Caco-2 (cell line): Measurements from ENCODE around the gene TOPBP1. TPM values are rescaled to one million over a fixed set of nuclear protein-coding genes. Genes with fewer than 3 reads are reported as not detected.
"Not testable (repeated sequence)": the region's sequence is repeated elsewhere in the genome, so short reads cannot be mapped to it uniquely, and the experiment has no call there.

Source experiments
- BruUV-seq: library from RNA; stranded (reverse); fragments of 400-500 nt; replicated peaks from 2 replicates; lab custom pipeline; 2021; lab: Mats Ljungman, UMichigan
- CTCF ChIA-PET: fragments of 300-600 bp; sonication (Branson Sonifier 250); formaldehyde crosslinking; loops from one replicate; lab custom pipeline; 2022; ENCODE audit warnings: antibody characterized with exemption; lab: Charles Lee
- POLR2A ChIA-PET: fragments of 300-600 bp; sonication (Branson Sonifier 250); formaldehyde crosslinking; loops from one replicate; lab custom pipeline; 2022; ENCODE audit warnings: antibody characterized with exemption; lab: Charles Lee
- DNase-seq, 2 experiments: peaks; one replicate each; pipeline versions ENCODE4 v3.0.0 to v3.0.0-alpha.2; 2020 to 2022
- H3K27me3 ChIP-seq: replicated peaks from 2 replicates; pipeline ENCODE4 v1.6.0; 2011; ENCODE audit warnings: low read length; ENCODE audit not compliant: control insufficient read depth, insufficient read depth
- H3K36me3 ChIP-seq: 2 replicates; pipeline ENCODE4 v1.5.1; 2011; ENCODE audit warnings: low read length; ENCODE audit not compliant: control insufficient read depth, insufficient read depth
- H3K4me1 ChIP-seq: fragments of 250-450 bp; sonication (Bioruptor Pico); 2 replicates; pipeline ENCODE4 v1.5.1; 2020; ENCODE audit warnings: mild to moderate bottlenecking
- H3K4me3 ChIP-seq: 2 replicates; pipeline ENCODE4 v1.5.1; 2011; ENCODE audit warnings: low read depth, mild to moderate bottlenecking, control low read depth, low read length
- H3K9me3 ChIP-seq: fragments of 250-450 bp; sonication (Bioruptor Pico); 2 replicates; pipeline ENCODE4 v1.5.1; 2020; ENCODE audit warnings: mild to moderate bottlenecking, moderate library complexity
- H3K27ac Mint-ChIP-seq: one replicate; pipeline ENCODE4 v1.8.0; 2022; ENCODE audit warnings: mixed read lengths; ENCODE audit not compliant: unreplicated experiment
- H3K27me3 Mint-ChIP-seq: one replicate; pipeline ENCODE4 v1.8.0; 2022; ENCODE audit warnings: mixed read lengths; ENCODE audit not compliant: insufficient read depth, unreplicated experiment
- H3K36me3 Mint-ChIP-seq: one replicate; pipeline ENCODE4 v1.8.0; 2022; ENCODE audit warnings: mild to moderate bottlenecking, mixed read lengths; ENCODE audit not compliant: insufficient read depth, unreplicated experiment
- H3K4me1 Mint-ChIP-seq: one replicate; pipeline ENCODE4 v1.8.0; 2022; ENCODE audit warnings: low read depth, mixed read lengths; ENCODE audit not compliant: unreplicated experiment
- H3K4me3 Mint-ChIP-seq: one replicate; pipeline ENCODE4 v1.8.0; 2022; ENCODE audit warnings: mild to moderate bottlenecking, moderate library complexity, mixed read lengths; ENCODE audit not compliant: unreplicated experiment
- H3K9me3 Mint-ChIP-seq: one replicate; pipeline ENCODE4 v1.8.0; 2022; ENCODE audit warnings: mixed read lengths; ENCODE audit not compliant: unreplicated experiment
- intact Hi-C: fragments of 100-400 bp; cut with micrococcal nuclease; formaldehyde crosslinking; loops from one replicate; pipeline ENCODE4 v1.10.0; 2022; ENCODE audit not compliant: unreplicated experiment
- total RNA-seq: library from RNA; stranded (reverse); gene quantifications from 2 replicates; pipeline ENCODE4 v1.2.3, GENCODE V29; 2022
- TF ChIP-seq, protein P1 (sequence below), 2 experiments: fragments of 200-600 bp in 1 of 2; IDR thresholded peaks; 1 replicate in 1 of 2; 2 replicates in 1 of 2; pipeline versions ENCODE4 v1.5.1 to v1.8.0; 2011 to 2022; ENCODE audit warnings: antibody characterized with exemption in 1 of 2, control low read depth in 1 of 2, inconsistent platforms in 1 of 2, low read depth in 1 of 2, low read length in 1 of 2, mild to moderate bottlenecking in 1 of 2, moderate library complexity in 1 of 2; ENCODE audit not compliant: insufficient read depth in 1 of 2, severe bottlenecking in 1 of 2, unreplicated experiment in 1 of 2

Gene TOPBP1
- total RNA-seq, 1 experiment from 2014 or later, result 57.1 TPM

DNA sequence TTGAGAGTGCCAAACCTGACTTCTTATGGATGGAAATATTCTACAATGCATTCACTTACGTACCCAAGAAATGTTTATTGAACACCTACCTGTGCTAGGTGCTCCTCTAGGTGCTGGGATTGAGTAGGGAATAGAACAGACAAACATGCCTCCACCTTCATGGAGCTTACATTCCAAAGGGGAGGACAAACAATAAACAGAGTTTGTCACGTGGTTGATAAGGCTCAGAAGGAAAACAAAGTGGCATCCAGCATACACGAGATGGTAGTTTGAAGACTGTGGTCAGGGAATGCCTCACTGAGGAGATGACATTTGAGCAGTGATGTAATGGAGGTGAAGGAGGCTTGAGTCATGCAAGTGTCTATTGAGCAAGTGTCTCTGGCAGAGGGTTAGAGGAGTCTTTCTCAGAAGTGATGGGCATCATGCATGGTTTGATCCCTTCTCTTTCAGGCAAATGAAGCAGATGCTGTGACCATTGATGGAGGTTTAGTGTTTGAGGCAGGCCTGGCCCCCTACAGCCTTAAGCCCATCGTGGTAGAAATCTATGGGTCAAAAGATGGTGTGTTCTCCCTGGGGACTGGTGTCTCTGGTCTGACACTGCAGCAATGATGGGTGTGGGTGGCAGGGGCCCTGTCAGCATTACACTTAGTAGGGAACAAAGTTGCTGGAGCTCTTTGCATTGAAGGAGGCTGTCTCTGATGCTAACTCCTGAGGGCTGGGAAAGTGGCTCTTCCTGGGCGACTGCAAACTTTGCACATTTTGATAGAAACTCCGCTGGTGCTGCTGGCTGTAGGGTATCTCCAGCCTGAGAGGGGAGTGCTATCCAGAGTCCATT, 29.7 kb upstream of the TOPBP1 start:
- Mint-ChIP-seq H3K9me3 (no peaks in the 10 kb centered on the region), H3K4me3 (no peak overlapping the region), H3K36me3 (no peaks in the 10 kb centered on the region), H3K27me3 (no peaks in the 10 kb centered on the region), H3K27ac (no peak overlapping the region), H3K4me1 (no peaks in the 10 kb centered on the region)
- no peaks in the 10 kb centered on the region for H3K4me1 ChIP-seq
- H3K9me3 ChIP-seq, result no peaks in the 10 kb centered on the region
- no peaks in the 10 kb centered on the region for H3K27me3 ChIP-seq
- no peaks in the 10 kb centered on the region for H3K36me3 ChIP-seq
- intact Hi-C loops, result no loop called here
- TF ChIP-seq, protein P1, sequence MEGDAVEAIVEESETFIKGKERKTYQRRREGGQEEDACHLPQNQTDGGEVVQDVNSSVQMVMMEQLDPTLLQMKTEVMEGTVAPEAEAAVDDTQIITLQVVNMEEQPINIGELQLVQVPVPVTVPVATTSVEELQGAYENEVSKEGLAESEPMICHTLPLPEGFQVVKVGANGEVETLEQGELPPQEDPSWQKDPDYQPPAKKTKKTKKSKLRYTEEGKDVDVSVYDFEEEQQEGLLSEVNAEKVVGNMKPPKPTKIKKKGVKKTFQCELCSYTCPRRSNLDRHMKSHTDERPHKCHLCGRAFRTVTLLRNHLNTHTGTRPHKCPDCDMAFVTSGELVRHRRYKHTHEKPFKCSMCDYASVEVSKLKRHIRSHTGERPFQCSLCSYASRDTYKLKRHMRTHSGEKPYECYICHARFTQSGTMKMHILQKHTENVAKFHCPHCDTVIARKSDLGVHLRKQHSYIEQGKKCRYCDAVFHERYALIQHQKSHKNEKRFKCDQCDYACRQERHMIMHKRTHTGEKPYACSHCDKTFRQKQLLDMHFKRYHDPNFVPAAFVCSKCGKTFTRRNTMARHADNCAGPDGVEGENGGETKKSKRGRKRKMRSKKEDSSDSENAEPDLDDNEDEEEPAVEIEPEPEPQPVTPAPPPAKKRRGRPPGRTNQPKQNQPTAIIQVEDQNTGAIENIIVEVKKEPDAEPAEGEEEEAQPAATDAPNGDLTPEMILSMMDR (IDR thresholded peaks at IDR 0.05; ENCODE audit: insufficient read depth in 1 of 2, low read depth in 1 of 2, low read length in 1 of 2, severe bottlenecking in 1 of 2, unreplicated experiment in 1 of 2), result no peak
- ChIA-PET CTCF (no interaction called here), POLR2A (no interaction called here)
- no peak for DNase-seq
- H3K4me3 ChIP-seq, result no peak overlapping the region
- BruUV-seq, result no TSS peak

DNA sequence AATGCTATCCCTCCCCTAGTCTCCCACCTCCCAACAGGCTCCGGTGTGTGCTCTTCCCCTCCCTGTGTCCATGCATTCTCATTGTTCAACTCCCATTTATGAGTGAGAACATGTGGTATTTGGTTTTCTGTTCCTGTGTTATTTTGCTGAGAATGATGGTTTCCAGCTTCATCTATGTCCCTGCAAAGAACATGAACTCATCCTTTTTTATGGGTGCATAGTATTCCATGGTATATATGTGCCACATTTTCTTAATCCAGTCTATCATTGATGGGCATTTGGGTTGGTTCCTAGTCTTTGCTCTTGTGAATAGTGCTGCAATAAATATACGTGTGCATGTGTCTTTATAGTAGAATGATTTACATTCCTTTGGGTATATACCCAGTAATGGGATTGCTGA, 16.3 kb upstream of the TOPBP1 start:
- not testable (repeated sequence) for H3K27me3 Mint-ChIP-seq

DNA sequence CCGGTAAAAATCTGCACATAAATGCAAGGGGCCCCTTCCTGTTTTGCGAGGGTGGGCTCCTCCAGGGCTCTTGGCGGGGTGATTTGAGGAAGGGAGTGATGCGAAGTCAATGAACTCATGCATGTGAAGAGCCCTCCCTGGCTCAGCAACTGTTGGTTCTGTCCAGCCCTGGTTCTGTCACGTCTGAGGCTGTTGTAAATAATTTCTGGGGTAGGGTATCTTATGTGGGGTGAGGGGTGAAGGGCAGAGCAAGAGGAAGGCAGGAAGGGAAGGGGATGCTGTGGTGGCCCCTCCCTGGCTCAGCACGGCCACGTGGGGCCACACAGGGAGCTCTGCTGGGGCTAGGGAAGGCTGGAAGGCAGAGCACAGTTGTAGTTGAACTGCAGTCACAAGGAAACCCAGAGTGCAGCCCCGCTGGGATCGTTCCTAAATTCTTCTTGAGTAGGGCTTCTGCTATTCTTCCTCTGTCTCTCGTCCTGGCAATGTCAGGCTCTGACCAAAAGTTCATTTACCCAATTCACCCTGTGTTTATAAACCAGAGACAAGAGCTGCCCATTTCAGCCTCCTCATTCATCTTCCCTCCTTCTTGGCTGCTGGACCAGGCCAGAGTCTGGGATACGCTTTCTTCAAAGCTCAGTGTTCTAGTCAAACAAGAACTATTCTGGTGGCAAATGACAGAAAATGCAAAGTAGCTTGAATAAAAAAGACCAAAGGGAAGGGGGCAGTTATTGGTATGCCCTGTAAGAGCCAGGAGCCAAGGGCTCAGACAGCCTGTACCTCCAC, 14.8 kb upstream of the TOPBP1 start:
- intact Hi-C loops, result no loop called here
- peak overlapping the region; percentile 59 for H3K27ac Mint-ChIP-seq
- H3K27me3 Mint-ChIP-seq, result no peaks in the 10 kb centered on the region
- no peak for DNase-seq
- no peaks in the 10 kb centered on the region for H3K9me3 ChIP-seq
- TF ChIP-seq, protein P1 (IDR thresholded peaks at IDR 0.05; ENCODE audit: insufficient read depth in 1 of 2, low read depth in 1 of 2, low read length in 1 of 2, severe bottlenecking in 1 of 2, unreplicated experiment in 1 of 2), result no peak
- ChIA-PET CTCF (interaction anchor here (0.6 kb wide), 1 partner anchor 9 kb away, joined by 5 read pairs; no protein-coding TSS in a partner anchor), POLR2A (interaction anchor here (0.6 kb wide), 1 partner anchor 15 kb away, joined by 4 read pairs; the partner anchor contains the start of gene TOPBP1)
- H3K4me1 Mint-ChIP-seq, result peaks cover 8% of the 10 kb centered on the region
- H3K27me3 ChIP-seq, result no peaks in the 10 kb centered on the region
- no peak overlapping the region for H3K4me3 ChIP-seq
- H3K4me1 ChIP-seq, result no peaks in the 10 kb centered on the region
- no peak overlapping the region for H3K4me3 Mint-ChIP-seq
- no peaks in the 10 kb centered on the region for H3K36me3 Mint-ChIP-seq
- H3K36me3 ChIP-seq, result no peaks in the 10 kb centered on the region; the same call in 1 of the 2 replicates
- no peaks in the 10 kb centered on the region for H3K9me3 Mint-ChIP-seq
- BruUV-seq, result no TSS peak

More for the DNA sequence above, 16.3 kb upstream of the TOPBP1 start:
- H3K27ac Mint-ChIP-seq, H3K9me3 Mint-ChIP-seq, H3K4me3 ChIP-seq, H3K4me1 Mint-ChIP-seq, H3K9me3 ChIP-seq, CTCF ChIA-PET, intact Hi-C loops, H3K36me3 Mint-ChIP-seq, BruUV-seq, H3K36me3 ChIP-seq, H3K27me3 ChIP-seq, H3K4me3 Mint-ChIP-seq, H3K4me1 ChIP-seq, DNase-seq, POLR2A ChIA-PET: not testable (repeated sequence)
